Thoracic aorta (tissue), 2 donors: ENCODE data around the gene HOXC5. TPM values are rescaled to one million over a fixed set of nuclear protein-coding genes. Genes with fewer than 3 reads are reported as not detected.

Source experiments
- ATAC-seq: fragments of 150-250 bp; one replicate; pipeline ENCODE4 v1.8.0; 2017; ENCODE audit warnings: low read depth; ENCODE audit not compliant: insufficient number of reproducible peaks, low FRiP score
- DNase-seq: peaks from one replicate; pipeline ENCODE4 v3.0.0-alpha.2; 2020; ENCODE audit warnings: low spot score
- H3K27ac ChIP-seq, 2 donors: fragments of 200-600 bp; sonication (generic); 1 replicate in 1 of 2; 2 replicates in 1 of 2; pipeline ENCODE4 v1.5.1; 2016; ENCODE audit warnings: mild to moderate bottlenecking in 2 of 2, moderate library complexity in 2 of 2
- H3K27me3 ChIP-seq: fragments of 200-600 bp; sonication (generic); replicated peaks from 2 replicates; pipeline ENCODE4 v1.6.0; 2016; ENCODE audit warnings: mild to moderate bottlenecking; ENCODE audit not compliant: insufficient read depth
- H3K36me3 ChIP-seq: fragments of 200-600 bp; sonication (generic); one replicate; pipeline ENCODE4 v1.5.1; 2016
- H3K4me1 ChIP-seq, 2 donors: fragments of 200-600 bp; sonication (generic); 1 replicate in 1 of 2; 2 replicates in 1 of 2; pipeline versions ENCODE4 v1.5.1 to v1.6.0; 2016; ENCODE audit warnings: low read depth in 2 of 2, mild to moderate bottlenecking in 1 of 2; ENCODE audit not compliant: control insufficient read depth in 1 of 2
- H3K4me3 ChIP-seq: fragments of 200-600 bp; sonication (generic); 2 replicates; pipeline ENCODE4 v1.5.1; 2016; ENCODE audit warnings: mild to moderate bottlenecking
- H3K9me3 ChIP-seq: fragments of 200-600 bp; sonication (generic); 2 replicates; pipeline ENCODE4 v1.5.1; 2016
- CTCF ChIP-seq: fragments of 200-600 bp; sonication (generic); IDR thresholded peaks from one replicate; pipeline ENCODE4 v1.5.1; 2019; ENCODE audit warnings: antibody characterized with exemption
- total RNA-seq, 2 donors: library from RNA; depleted of rRNA; stranded (reverse); fragments of >200 nt; gene quantifications; one replicate each; pipeline versions ENCODE4 v1.1.0 to v1.2.3, GENCODE V29; 2016

Gene HOXC5
- total RNA-seq, 2 donors from 2014 or later, result 1.8 TPM; not detected in 1

- ATAC-seq, result peak; percentile 4
- Histone ChIP-seq H3K4me1 (peaks cover 3 to 21% of the 10 kb centered on the region in 2 donors), H3K36me3 (no peaks in the 10 kb centered on the region), H3K4me3 (peak overlapping the region; percentile 59), H3K27ac (peak overlapping the region in 1 of 2 donors; percentile 14), H3K27me3 (no peaks in the 10 kb centered on the region), H3K9me3 (no peaks in the 10 kb centered on the region)
- no peak for DNase-seq
- TF ChIP-seq CTCF, result no peak
These were observed 23.4 kb upstream of the HOXC5 start for GRCh38 chr12:54009171-54010052.

GRCh38 chr12:54010053-54010971, 22.5 kb upstream of the HOXC5 start:
- H3K4me1 ChIP-seq, result peaks cover 3 to 25% of the 10 kb centered on the region in 2 donors
- no peak overlapping the region for H3K4me3 ChIP-seq
- H3K27me3 ChIP-seq, result no peaks in the 10 kb centered on the region
- H3K36me3 ChIP-seq, result no peaks in the 10 kb centered on the region
- peak overlapping the region in 1 of 2 donors; percentile 14 for H3K27ac ChIP-seq
- no peak for DNase-seq
- ATAC-seq, result no peak
- no peak for TF ChIP-seq CTCF
- H3K9me3 ChIP-seq, result no peaks in the 10 kb centered on the region

GRCh38 chr12:54010972-54011664, 21.7 kb upstream of the HOXC5 start:
- Histone ChIP-seq H3K36me3 (no peaks in the 10 kb centered on the region), H3K27ac (no peak overlapping the region), H3K9me3 (no peaks in the 10 kb centered on the region), H3K27me3 (no peaks in the 10 kb centered on the region), H3K4me1 (peaks cover 3 to 20% of the 10 kb centered on the region in 2 donors), H3K4me3 (no peak overlapping the region)
- ATAC-seq (no peak), DNase-seq (no peak)
- no peak for TF ChIP-seq CTCF

GRCh38 chr12:54011665-54012532, 21.0 kb upstream of the HOXC5 start:
- Histone ChIP-seq H3K27ac (no peak overlapping the region), H3K9me3 (no peaks in the 10 kb centered on the region), H3K4me3 (no peak overlapping the region), H3K36me3 (no peaks in the 10 kb centered on the region), H3K27me3 (no peaks in the 10 kb centered on the region), H3K4me1 (peaks cover 3 to 17% of the 10 kb centered on the region in 2 donors)
- TF ChIP-seq CTCF, result no peak
- DNase-seq (no peak), ATAC-seq (no peak)
